ENCODE measurements around the gene MAP3K20. TPM values are rescaled to one million over a fixed set of nuclear protein-coding genes. Genes with fewer than 3 reads are reported as not detected.

The MAP3K20 gene
- total RNA-seq, 4 donors from 2014 or later = 6.8 to 32.2 (median 15.3) TPM

DNA sequence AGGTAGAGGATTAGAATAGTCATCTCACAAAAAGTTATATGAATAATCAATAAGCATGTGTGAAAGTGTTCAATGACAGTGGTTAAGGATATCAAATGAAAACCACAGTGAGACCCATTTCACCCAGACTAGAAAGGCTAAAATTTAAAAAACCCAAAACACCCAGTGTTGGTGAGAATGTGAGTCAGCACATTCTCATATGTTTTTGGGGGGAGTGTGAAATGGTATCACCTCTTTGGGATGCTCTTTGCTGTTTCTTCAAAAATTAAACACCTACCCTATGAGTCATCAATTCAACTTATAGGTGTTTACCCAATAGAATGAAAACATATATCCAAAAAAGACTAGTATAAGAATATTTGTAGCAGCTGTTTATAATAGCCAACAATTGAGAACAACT, 69.8 kb downstream of the MAP3K20 start:
- Histone ChIP-seq H3K4me3 (no peak overlapping the region), H3K27ac (no peak overlapping the region), H3K36me3 (no peaks in the 10 kb centered on the region), H3K9me3 (no peaks in the 10 kb centered on the region), H3K27me3 (no peaks in the 10 kb centered on the region), H3K4me1 (no peaks in the 10 kb centered on the region)
- TF ChIP-seq, protein P1, sequence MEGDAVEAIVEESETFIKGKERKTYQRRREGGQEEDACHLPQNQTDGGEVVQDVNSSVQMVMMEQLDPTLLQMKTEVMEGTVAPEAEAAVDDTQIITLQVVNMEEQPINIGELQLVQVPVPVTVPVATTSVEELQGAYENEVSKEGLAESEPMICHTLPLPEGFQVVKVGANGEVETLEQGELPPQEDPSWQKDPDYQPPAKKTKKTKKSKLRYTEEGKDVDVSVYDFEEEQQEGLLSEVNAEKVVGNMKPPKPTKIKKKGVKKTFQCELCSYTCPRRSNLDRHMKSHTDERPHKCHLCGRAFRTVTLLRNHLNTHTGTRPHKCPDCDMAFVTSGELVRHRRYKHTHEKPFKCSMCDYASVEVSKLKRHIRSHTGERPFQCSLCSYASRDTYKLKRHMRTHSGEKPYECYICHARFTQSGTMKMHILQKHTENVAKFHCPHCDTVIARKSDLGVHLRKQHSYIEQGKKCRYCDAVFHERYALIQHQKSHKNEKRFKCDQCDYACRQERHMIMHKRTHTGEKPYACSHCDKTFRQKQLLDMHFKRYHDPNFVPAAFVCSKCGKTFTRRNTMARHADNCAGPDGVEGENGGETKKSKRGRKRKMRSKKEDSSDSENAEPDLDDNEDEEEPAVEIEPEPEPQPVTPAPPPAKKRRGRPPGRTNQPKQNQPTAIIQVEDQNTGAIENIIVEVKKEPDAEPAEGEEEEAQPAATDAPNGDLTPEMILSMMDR (IDR thresholded peaks at IDR 0.05) = no peak
- no peak for TF ChIP-seq POLR2A (IDR thresholded peaks at IDR 0.05)
- no peak for DNase-seq

DNA sequence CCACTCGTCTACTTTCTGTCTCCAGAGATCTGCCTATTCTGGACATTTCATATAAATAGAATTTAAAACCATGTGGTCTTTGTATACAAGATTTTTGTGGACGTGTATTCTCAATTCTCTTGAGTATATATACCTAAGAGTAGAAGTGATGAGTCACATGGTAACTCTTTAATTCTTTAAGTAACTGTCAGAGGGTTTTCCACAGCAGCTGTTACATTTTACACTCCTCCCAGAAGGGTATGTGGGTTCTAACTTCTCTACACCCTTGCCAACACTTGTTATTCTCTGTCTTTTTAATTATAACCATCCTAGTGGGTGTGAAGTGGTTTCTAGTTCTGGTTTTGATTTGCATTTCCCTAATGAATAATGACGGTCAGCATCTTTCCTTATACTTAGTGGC, 70.9 kb downstream of the MAP3K20 start:
- no peaks in the 10 kb centered on the region for H3K27me3 ChIP-seq
- TF ChIP-seq, protein P1 (IDR thresholded peaks at IDR 0.05) = no peak
- no peak for TF ChIP-seq POLR2A (IDR thresholded peaks at IDR 0.05)
- H3K4me1 ChIP-seq = no peaks in the 10 kb centered on the region
- no peak overlapping the region for H3K27ac ChIP-seq
- DNase-seq = no peak
- no peak overlapping the region for H3K4me3 ChIP-seq
- no peaks in the 10 kb centered on the region for H3K36me3 ChIP-seq
- no peaks in the 10 kb centered on the region for H3K9me3 ChIP-seq

GRCh38 chr2:173148520-173148919, 72.9 kb downstream of the MAP3K20 start:
- no peak overlapping the region for H3K4me3 ChIP-seq
- TF ChIP-seq POLR2A (IDR thresholded peaks at IDR 0.05) = no peak
- TF ChIP-seq, protein P1 (IDR thresholded peaks at IDR 0.05) = no peak
- H3K27me3 ChIP-seq = no peaks in the 10 kb centered on the region
- no peaks in the 10 kb centered on the region for H3K36me3 ChIP-seq
- no peaks in the 10 kb centered on the region for H3K9me3 ChIP-seq
- H3K4me1 ChIP-seq = no peaks in the 10 kb centered on the region
- H3K27ac ChIP-seq = no peak overlapping the region
- no peak for DNase-seq

DNA sequence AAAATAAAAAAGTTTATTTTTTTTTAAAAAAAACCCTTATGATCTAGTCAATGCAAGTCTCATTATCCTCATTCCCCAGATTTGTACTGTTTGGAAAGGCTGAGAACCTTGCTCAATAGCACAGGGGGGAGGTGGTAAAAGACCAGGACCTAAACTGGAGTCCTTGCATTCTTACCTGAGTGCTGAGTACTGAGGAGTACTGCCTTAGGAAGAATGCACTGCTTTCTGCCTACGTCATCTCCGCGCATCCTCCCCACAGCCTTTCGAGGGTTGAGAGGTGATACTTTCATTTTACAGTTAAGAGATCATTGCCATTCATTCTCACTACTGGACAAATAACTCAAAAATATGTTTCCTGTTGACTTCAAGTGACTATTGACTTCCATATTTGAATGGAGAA, 73.8 kb downstream of the MAP3K20 start:
- no peak for TF ChIP-seq POLR2A (IDR thresholded peaks at IDR 0.05)
- TF ChIP-seq, protein P1 (IDR thresholded peaks at IDR 0.05) = no peak
- no peaks in the 10 kb centered on the region for H3K4me1 ChIP-seq
- no peaks in the 10 kb centered on the region for H3K27me3 ChIP-seq
- H3K9me3 ChIP-seq = no peaks in the 10 kb centered on the region
- H3K27ac ChIP-seq = no peak overlapping the region
- H3K36me3 ChIP-seq = no peaks in the 10 kb centered on the region
- H3K4me3 ChIP-seq = no peak overlapping the region
- DNase-seq = no peak

- TF ChIP-seq POLR2A (IDR thresholded peaks at IDR 0.05) = no peak
- TF ChIP-seq, protein P1 (IDR thresholded peaks at IDR 0.05) = no peak
- DNase-seq = no peak
- no peak overlapping the region for H3K27ac ChIP-seq
- H3K4me3 ChIP-seq = no peak overlapping the region
- no peaks in the 10 kb centered on the region for H3K36me3 ChIP-seq
- no peaks in the 10 kb centered on the region for H3K4me1 ChIP-seq
- H3K9me3 ChIP-seq = no peaks in the 10 kb centered on the region
- H3K27me3 ChIP-seq = no peaks in the 10 kb centered on the region
Measured at GRCh38 chr2:173150087-173150486, 74.4 kb downstream of the MAP3K20 start.

DNA sequence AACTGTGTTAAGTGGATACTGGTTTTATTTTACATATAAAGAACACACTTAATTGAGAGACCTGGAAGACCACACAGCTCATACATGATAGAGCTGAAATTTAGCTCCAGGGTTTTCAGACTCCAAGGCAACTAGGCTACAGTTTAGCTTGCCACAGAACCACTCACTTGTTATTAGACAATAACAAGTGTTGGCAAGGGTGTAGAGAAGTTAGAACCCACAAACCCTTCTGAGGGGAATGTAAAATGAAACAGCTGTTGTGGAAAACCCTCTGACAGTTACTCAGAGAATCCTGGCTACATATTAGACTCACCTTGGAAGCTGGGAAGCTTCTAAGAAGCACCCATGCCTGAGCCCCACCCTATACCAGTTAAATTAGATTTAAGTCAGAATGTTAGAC, 75.3 kb downstream of the MAP3K20 start:
- Histone ChIP-seq H3K27me3 (no peaks in the 10 kb centered on the region), H3K4me1 (no peaks in the 10 kb centered on the region), H3K36me3 (no peaks in the 10 kb centered on the region), H3K4me3 (no peak overlapping the region), H3K9me3 (no peaks in the 10 kb centered on the region), H3K27ac (no peak overlapping the region)
- TF ChIP-seq, protein P1 (IDR thresholded peaks at IDR 0.05) = no peak
- no peak for TF ChIP-seq POLR2A (IDR thresholded peaks at IDR 0.05)
- no peak for DNase-seq

Data from Peyer's patch (tissue), 4 donors.